NB4 (cell line): ENCODE results near the gene ACBD4.

Source experiments
- MYC ChIP-seq: IDR thresholded peaks from 2 replicates; pipeline ENCODE4 v1.6.1; 2011; ENCODE audit warnings: low read depth, low read length
- POLR2A ChIP-seq: IDR thresholded peaks from 2 replicates; pipeline ENCODE4 v1.6.1; 2011; ENCODE audit warnings: mild to moderate bottlenecking; ENCODE audit not compliant: insufficient read length; ENCODE audit errors: extremely low read depth
- TF ChIP-seq, protein P1 (sequence below): IDR thresholded peaks from one replicate; pipeline ENCODE4 v1.5.1; 2012; ENCODE audit warnings: low read depth, low read length
- TF ChIP-seq, protein P2 (sequence below): IDR thresholded peaks from 2 replicates; pipeline ENCODE4 v1.6.1; 2011; ENCODE audit warnings: low read depth, low read length

DNA sequence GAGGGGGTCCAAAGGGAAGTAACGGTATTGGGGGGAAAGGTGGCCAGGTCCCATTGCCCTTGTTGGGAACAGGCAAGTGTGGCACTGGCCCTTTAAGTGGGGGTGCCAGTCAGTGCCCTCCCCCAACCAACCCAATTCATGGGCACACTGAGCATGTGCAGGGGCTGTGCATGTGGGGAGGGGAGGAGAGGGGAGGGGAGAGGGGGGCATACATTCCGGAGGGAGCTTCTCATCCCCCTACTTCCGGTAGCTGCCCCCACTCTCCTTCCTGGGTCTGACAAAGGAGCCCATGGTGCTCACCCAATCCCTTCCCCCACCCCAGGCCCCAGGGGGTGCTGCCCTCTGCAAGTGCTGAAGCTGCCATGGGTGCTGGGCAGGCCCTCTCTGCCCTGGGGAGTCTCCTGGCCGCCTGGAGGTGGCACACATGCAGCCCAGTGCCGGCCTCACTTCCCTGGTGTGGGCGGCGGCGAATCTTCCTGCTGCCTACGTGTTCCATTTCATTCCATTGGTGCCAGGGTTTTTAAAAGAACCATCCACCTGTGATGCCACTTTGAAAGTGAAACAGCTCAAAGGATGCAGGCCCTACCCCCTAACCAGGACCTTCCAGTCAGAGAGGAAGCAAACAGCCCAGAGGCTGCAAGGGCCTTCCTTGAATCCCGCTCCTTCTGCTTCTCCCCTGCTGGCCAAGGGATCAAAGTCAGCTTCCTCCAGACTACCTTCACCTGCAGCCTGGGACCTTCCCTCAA, 37.2 kb downstream of the ACBD4 start:
- TF ChIP-seq, protein P1, sequence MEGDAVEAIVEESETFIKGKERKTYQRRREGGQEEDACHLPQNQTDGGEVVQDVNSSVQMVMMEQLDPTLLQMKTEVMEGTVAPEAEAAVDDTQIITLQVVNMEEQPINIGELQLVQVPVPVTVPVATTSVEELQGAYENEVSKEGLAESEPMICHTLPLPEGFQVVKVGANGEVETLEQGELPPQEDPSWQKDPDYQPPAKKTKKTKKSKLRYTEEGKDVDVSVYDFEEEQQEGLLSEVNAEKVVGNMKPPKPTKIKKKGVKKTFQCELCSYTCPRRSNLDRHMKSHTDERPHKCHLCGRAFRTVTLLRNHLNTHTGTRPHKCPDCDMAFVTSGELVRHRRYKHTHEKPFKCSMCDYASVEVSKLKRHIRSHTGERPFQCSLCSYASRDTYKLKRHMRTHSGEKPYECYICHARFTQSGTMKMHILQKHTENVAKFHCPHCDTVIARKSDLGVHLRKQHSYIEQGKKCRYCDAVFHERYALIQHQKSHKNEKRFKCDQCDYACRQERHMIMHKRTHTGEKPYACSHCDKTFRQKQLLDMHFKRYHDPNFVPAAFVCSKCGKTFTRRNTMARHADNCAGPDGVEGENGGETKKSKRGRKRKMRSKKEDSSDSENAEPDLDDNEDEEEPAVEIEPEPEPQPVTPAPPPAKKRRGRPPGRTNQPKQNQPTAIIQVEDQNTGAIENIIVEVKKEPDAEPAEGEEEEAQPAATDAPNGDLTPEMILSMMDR = no peak
- TF ChIP-seq POLR2A (peak; percentile 14), MYC (no peak; the same call in 1 of the 2 replicates)
- TF ChIP-seq, protein P2, sequence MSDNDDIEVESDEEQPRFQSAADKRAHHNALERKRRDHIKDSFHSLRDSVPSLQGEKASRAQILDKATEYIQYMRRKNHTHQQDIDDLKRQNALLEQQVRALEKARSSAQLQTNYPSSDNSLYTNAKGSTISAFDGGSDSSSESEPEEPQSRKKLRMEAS = 0 out of 2 replicates have a peak, but pooled peaks have one; percentile 46
